Keratinocyte (primary cell): ENCODE data around the gene LHFPL2.

Experiments
- EZH2 ChIP-seq: IDR thresholded peaks from one replicate; pipeline ENCODE4 v1.6.1; 2012; ENCODE audit warnings: inconsistent platforms, mild to moderate bottlenecking, low read length, moderate library complexity
- TF ChIP-seq, protein P1 (sequence below), 3 experiments: IDR thresholded peaks in 1 of 3; conservative IDR thresholded peaks in 1 of 3; optimal IDR thresholded peaks in 1 of 3; 2 replicates in 2 of 3; 3 replicates in 1 of 3; pipeline versions ENCODE3 to v1.5.1; 2011; ENCODE audit warnings: low read length in 3 of 3, mild to moderate bottlenecking in 3 of 3, moderate library complexity in 2 of 3, control low read depth in 1 of 3, inconsistent platforms in 1 of 3; ENCODE audit not compliant: insufficient read depth in 2 of 3; ENCODE audit errors: extremely low read depth in 1 of 3

DNA sequence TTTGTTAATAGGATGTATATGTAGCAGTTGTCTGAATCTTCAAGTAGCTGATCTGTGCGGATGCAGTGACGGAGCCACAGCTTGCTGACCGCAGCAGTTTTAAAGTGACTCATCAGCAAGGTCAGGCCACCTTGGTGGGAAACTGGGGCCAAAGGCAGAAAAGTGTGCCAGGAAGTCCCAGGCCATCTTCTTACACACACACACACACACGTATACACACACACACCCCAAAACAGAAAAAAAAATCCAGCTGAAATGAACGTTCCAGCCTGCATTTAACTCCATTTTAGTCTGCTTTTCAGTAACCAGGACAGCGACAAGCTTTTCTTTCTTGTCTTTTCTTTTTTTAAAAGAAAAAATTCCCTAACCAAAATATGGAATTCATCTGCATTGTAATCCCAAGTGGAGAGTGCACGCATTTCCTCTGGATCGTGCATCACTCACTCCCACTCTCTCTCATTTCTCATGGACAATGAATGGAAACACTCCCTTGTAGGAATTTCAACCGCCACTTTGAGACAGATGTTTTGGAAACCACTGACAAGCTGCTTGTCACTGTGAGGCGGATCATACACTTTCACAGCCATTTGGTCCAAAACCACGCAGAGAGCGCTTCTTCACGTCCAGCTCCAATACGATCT, 103.9 kb downstream of the LHFPL2 start:
- no peak for TF ChIP-seq EZH2
- TF ChIP-seq, protein P1, sequence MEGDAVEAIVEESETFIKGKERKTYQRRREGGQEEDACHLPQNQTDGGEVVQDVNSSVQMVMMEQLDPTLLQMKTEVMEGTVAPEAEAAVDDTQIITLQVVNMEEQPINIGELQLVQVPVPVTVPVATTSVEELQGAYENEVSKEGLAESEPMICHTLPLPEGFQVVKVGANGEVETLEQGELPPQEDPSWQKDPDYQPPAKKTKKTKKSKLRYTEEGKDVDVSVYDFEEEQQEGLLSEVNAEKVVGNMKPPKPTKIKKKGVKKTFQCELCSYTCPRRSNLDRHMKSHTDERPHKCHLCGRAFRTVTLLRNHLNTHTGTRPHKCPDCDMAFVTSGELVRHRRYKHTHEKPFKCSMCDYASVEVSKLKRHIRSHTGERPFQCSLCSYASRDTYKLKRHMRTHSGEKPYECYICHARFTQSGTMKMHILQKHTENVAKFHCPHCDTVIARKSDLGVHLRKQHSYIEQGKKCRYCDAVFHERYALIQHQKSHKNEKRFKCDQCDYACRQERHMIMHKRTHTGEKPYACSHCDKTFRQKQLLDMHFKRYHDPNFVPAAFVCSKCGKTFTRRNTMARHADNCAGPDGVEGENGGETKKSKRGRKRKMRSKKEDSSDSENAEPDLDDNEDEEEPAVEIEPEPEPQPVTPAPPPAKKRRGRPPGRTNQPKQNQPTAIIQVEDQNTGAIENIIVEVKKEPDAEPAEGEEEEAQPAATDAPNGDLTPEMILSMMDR (optimal IDR thresholded peaks at IDR 0.05 in 1 of 3, IDR thresholded peaks at IDR 0.05 in 1 of 3, conservative IDR thresholded peaks at IDR 0.05 in 1 of 3; ENCODE audit: extremely low read depth in 1 of 3, insufficient read depth in 2 of 3, low read length in 3 of 3), result no peak
